ENCODE results near the gene ZRSR2. TPM values are rescaled to one million over a fixed set of nuclear protein-coding genes. Genes with fewer than 3 reads are reported as not detected.

ZRSR2 gene
- total RNA-seq, 4 donors from 2014 or later: 5.6 to 8.8 (median 7.0) TPM

DNA sequence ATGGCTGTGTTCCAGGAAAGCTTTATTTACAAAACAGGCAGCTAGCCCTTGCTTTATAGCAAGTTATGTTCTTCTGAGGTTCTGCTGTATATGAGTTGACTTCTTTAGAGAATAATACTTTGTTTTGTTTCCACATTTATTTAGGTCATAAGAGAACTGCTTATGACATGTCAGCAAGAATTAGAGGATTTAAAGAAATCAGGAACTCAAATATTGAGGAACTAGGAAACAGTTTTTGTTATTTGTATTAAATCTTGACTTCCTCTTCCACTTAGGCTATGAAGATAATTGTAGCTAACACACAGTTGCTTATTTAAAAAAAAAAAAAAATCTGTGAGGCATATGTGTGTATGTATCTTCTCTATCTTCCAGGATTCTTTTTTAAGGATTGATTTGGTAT lies 14.3 kb downstream of the ZRSR2 start:
- ATAC-seq (ENCODE audit: low FRiP score): no peak
- no peak for DNase-seq (ENCODE audit: low spot score)

DNA sequence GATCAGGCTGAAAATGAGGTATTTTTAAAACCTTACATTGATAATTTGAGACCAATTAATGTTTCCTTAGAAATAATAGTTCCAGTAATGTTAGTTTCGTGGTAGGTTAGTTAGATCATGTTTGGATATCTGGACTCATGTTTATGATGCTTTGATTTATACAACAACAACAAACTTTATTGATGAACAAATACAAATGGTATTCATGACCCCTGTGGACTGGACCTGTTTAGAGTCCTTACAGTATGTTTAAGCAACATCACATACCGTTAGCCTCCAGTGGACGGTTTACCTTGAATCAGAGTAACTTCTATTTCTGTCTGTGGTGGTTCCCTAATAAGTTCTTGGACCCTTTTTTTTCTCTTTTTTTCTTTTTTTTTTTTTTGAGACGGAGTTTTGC lies 18.0 kb downstream of the ZRSR2 start:
- ATAC-seq (ENCODE audit: low FRiP score): no peak
- DNase-seq (ENCODE audit: low spot score): no peak
- TF ChIP-seq, protein P1, sequence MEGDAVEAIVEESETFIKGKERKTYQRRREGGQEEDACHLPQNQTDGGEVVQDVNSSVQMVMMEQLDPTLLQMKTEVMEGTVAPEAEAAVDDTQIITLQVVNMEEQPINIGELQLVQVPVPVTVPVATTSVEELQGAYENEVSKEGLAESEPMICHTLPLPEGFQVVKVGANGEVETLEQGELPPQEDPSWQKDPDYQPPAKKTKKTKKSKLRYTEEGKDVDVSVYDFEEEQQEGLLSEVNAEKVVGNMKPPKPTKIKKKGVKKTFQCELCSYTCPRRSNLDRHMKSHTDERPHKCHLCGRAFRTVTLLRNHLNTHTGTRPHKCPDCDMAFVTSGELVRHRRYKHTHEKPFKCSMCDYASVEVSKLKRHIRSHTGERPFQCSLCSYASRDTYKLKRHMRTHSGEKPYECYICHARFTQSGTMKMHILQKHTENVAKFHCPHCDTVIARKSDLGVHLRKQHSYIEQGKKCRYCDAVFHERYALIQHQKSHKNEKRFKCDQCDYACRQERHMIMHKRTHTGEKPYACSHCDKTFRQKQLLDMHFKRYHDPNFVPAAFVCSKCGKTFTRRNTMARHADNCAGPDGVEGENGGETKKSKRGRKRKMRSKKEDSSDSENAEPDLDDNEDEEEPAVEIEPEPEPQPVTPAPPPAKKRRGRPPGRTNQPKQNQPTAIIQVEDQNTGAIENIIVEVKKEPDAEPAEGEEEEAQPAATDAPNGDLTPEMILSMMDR (IDR thresholded peaks at IDR 0.05): no peak

More for the DNA sequence above, 14.3 kb downstream of the ZRSR2 start:
- TF ChIP-seq, protein P1 (IDR thresholded peaks at IDR 0.05): no peak

DNA sequence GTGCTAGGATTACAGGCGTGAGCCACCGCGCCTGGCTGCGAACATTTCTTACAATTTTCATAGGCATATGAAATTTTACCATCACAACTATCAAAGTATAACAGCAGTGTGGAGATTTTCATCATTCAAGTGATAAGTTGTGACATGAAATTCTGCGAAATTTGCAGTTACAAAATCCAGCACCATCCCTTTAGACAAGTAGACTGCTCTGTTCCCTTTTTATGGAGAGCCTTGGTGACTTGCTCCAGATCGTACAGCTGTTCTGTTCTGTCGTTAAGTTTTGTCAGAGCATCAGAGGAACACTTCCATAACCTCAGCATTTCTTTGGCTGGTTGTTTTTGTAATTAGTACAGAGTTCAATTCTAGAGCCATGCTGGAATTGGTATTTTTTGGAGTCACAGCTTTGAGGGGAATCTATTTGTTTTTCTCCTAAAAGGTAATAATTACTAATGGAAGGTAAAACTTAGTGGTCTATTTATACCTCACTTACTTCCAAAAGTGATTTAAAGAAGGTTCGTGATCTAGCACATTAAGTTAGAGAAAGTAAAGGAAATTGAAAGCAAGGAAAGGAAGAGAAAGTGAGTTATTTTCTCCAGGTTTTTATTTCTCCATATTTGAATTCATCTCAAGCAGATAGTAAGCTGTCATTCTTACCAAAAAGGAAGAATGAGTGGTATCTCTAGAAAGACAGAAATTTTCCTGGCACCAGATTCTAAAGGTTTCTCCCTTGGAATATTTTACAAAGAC lies 22.1 kb downstream of the ZRSR2 start:
- DNase-seq (ENCODE audit: low spot score) (no peak), ATAC-seq (ENCODE audit: low FRiP score) (no peak)
- TF ChIP-seq, protein P1 (IDR thresholded peaks at IDR 0.05): no peak

DNA sequence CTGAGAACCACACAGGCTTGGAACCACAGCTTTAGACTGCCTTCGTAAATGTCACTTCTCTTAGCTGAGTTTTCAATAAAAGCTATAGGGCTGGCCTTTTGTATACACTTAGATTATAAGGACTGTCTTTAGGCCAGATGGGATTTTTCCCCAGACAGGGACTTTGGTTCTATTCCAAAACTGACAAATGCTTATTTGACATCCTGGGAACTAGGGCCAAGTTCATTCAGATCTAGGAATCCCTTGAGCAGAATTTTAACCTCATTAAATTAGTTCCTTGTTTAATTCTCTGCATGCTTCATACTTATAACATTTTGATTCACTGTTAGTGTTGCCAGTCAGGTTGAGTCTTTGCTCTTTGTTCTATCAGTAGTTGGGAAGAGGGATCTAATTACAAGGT lies 23.1 kb downstream of the ZRSR2 start:
- TF ChIP-seq, protein P1 (IDR thresholded peaks at IDR 0.05): no peak
- ATAC-seq (ENCODE audit: low FRiP score) (no peak), DNase-seq (ENCODE audit: low spot score) (no peak)

DNA sequence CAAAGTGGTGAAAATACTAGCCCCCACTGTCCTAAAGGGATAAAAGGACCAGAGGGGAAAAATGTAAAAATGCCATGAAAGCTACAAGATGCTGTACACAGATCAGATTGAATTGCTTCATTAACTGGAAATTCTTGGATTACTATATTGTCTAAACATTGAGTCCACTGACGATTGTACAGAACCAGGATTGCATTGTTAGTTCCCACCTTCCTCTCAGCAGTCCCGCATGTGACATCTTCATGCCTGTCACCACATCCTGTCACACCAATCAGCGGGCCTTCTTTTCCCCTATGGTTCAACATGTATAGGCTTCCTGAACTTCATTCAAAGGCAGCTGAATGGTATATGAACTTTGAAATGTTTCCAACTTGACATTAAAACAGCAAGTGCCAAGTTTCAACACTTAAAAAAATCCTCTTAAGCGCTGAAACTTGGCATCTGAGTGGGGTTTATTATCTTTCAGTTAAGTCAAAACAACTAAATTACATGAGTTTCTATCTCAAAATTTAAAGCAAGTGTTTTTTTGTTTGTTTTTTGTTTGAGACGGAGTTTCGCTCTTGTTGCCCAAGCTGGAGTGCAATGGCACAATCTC lies 24.6 kb downstream of the ZRSR2 start:
- DNase-seq (ENCODE audit: low spot score) (no peak), ATAC-seq (ENCODE audit: low FRiP score) (no peak)
- TF ChIP-seq, protein P1 (IDR thresholded peaks at IDR 0.05): no peak

DNA sequence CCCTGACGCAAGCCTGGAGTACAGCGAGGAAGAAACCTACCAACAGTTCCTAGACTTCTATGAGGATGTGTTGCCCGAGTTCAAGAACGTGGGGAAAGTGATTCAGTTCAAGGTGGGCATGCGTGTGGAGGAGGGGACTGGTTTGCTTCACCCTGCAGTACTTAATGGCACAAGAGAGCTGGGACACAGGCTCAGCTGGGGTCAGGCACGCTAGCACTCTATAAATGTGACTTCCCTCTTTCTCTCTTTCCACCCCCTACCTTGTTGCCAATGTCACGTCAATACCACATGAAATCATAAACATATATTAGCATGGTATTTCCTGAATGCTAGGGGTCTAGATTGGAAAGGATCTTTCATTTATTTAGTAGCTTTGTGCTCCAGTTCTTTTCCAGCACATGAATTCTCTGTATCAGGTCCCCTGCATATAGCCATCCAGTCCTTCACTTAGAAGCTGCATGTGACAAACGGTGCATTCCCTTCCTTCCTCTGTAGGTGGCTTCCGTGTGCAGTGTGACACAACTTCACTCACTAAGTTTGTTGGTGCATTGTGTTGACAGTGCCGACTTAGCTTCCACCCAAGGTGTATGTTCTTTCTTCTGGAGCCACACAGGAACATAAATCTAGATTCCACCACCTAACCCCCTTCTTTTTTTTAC lies 25.6 kb downstream of the ZRSR2 start:
- no peak for DNase-seq (ENCODE audit: low spot score)
- TF ChIP-seq, protein P1 (IDR thresholded peaks at IDR 0.05): no peak
- ATAC-seq (ENCODE audit: low FRiP score): no peak

Data from omental fat pad (tissue), 4 donors.